22Rv1 (cell line): ENCODE data around the gene BAX.

ENCODE experiments used
- CTCF ChIP-seq: fragments of 450-650 bp; IDR thresholded peaks from 2 replicates; pipeline ENCODE4 v1.5.1; 2017; ENCODE audit warnings: mild to moderate bottlenecking
- ZFX ChIP-seq: fragments of 450-650 bp; IDR thresholded peaks from 2 replicates; pipeline ENCODE4 v1.6.1; 2017; ENCODE audit warnings: antibody characterized with exemption, borderline replicate concordance

- TF ChIP-seq CTCF (no peak), ZFX (no peak)
These were observed 35.1 kb downstream of the BAX start for GRCh38 chr19:48989701-48990291.
